Dendritic cell treated with granulocyte-macrophage colony-stimulating factor and Interleukin-4, amounts not matched to agents 40 ng/mL and 50 ng/mL, for 4 days (primary cell): ENCODE data around the gene ERVV-1.

Experiments used
- H3K27ac Mint-ChIP-seq: one replicate; pipeline ENCODE4 v1.8.0; 2022; ENCODE audit warnings: mild to moderate bottlenecking, mixed read lengths
- H3K27me3 Mint-ChIP-seq: one replicate; pipeline ENCODE4 v1.8.0; 2022; ENCODE audit warnings: mild to moderate bottlenecking, mixed read lengths
- H3K36me3 Mint-ChIP-seq: one replicate; pipeline ENCODE4 v1.8.0; 2022; ENCODE audit warnings: low read depth, mixed read lengths
- H3K4me1 Mint-ChIP-seq: one replicate; pipeline ENCODE4 v1.8.0; 2022; ENCODE audit warnings: low read depth, mixed read lengths
- H3K4me3 Mint-ChIP-seq: one replicate; pipeline ENCODE4 v1.8.0; 2022; ENCODE audit warnings: mild to moderate bottlenecking, moderate library complexity, mixed read lengths
- H3K9me3 Mint-ChIP-seq: one replicate; pipeline ENCODE4 v1.8.0; 2022; ENCODE audit warnings: mixed read lengths
- intact Hi-C: fragments of 100-400 bp; cut with micrococcal nuclease; formaldehyde crosslinking; loops from one replicate; pipeline ENCODE4 v1.15.0; 2022

The ERVV-1 gene

GRCh38 chr19:53047379-53047778 is 33.7 kb downstream of the ERVV-1 start:
- Mint-ChIP-seq H3K4me3 (no peak overlapping the region), H3K9me3 (peaks cover 67% of the 10 kb centered on the region), H3K36me3 (no peaks in the 10 kb centered on the region), H3K27ac (no peak overlapping the region), H3K4me1 (no peaks in the 10 kb centered on the region), H3K27me3 (no peaks in the 10 kb centered on the region)
- intact Hi-C loops, result no loop called here

GRCh38 chr19:53055117-53055516 is 41.4 kb downstream of the ERVV-1 start:
- peaks cover 80% of the 10 kb centered on the region for H3K9me3 Mint-ChIP-seq

GRCh38 chr19:53057904-53058580 is 44.3 kb downstream of the ERVV-1 start:
- H3K36me3 Mint-ChIP-seq, result peaks cover 7% of the 10 kb centered on the region
- H3K9me3 Mint-ChIP-seq, result peaks cover 86% of the 10 kb centered on the region
- intact Hi-C loops, result no loop called here
- peaks cover 18% of the 10 kb centered on the region for H3K27me3 Mint-ChIP-seq
- no peak overlapping the region for H3K27ac Mint-ChIP-seq
- H3K4me1 Mint-ChIP-seq, result peaks cover 5% of the 10 kb centered on the region
- H3K4me3 Mint-ChIP-seq, result no peak overlapping the region

More at GRCh38 chr19:53055117-53055516, 41.4 kb downstream of the ERVV-1 start:
- H3K4me1 Mint-ChIP-seq, result peaks cover 5% of the 10 kb centered on the region
- intact Hi-C loops, result no loop called here
- H3K27ac Mint-ChIP-seq, result no peak overlapping the region
- peaks cover 18% of the 10 kb centered on the region for H3K27me3 Mint-ChIP-seq
- H3K4me3 Mint-ChIP-seq, result no peak overlapping the region
- peaks cover 7% of the 10 kb centered on the region for H3K36me3 Mint-ChIP-seq
